ENCODE results near the gene RBKS. TPM values are rescaled to one million over a fixed set of nuclear protein-coding genes. Genes with fewer than 3 reads are reported as not detected.
"Not testable (repeated sequence)": the region's sequence is repeated elsewhere in the genome, so short reads cannot be mapped to it uniquely, and the experiment has no call there.

RBKS gene
- total and polyA plus RNA-seq, 2 of the 13 experiments (the other 11 are each of a cell fraction or from before 2014, with no cell fraction given): 7.7 to 8.3 TPM

- TF ChIP-seq ZNF687 (CRISPR knock-in tag; IDR thresholded peaks at IDR 0.05): peak; percentile 23; the same call in 1 of the 2 replicates
- no peak for TF ChIP-seq TAF15 (IDR thresholded peaks at IDR 0.05; ENCODE audit: low read depth, low read length, poor library complexity, severe bottlenecking)
- no peak for TF ChIP-seq PRDM15 (CRISPR knock-in tag; IDR thresholded peaks at IDR 0.05)
- TF ChIP-seq ZNF577 (CRISPR knock-in tag; IDR thresholded peaks at IDR 0.05; ENCODE audit: borderline replicate concordance, low read depth): no peak
- TF ChIP-seq PAF1 (CRISPR knock-in tag; IDR thresholded peaks at IDR 0.05): no peak
- no peak for TF ChIP-seq ZNF44 (CRISPR knock-in tag; IDR thresholded peaks at IDR 0.05)
Observed at GRCh38 chr2:27751377-27751776, 138.8 kb downstream of the RBKS start (continued).

- FAIRE-seq; in situ Hi-C loops (cut with HindIII; ENCODE audit: extremely low pct_ligation_motif_present, low pct_unique_long_range_greater_than_20kb); H4K20me1 ChIP-seq (ENCODE audit: insufficient read depth, low read length); H2AFZ ChIP-seq (ENCODE audit: low read length); H3K36me3 ChIP-seq (replicated peaks in 1 of 2; ENCODE audit: control insufficient read depth in 1 of 2, insufficient read depth in 2 of 2, low read length in 2 of 2); BruUV-seq (replicated peaks); H3K4me2 ChIP-seq (ENCODE audit: low read depth, low read length); H3K27me3 ChIP-seq (ENCODE audit: control insufficient read depth in 1 of 2, insufficient read depth in 2 of 2, low read length in 2 of 2); CTCF ChIA-PET (ENCODE audit: low intra/inter-chr PET ratio, low total read pairs); intact Hi-C loops (cut with micrococcal nuclease; ENCODE audit: unreplicated experiment); H3K4me3 ChIP-seq (replicated peaks in 1 of 3; ENCODE audit: insufficient read depth in 1 of 3, low read depth in 2 of 3, low read length in 3 of 3); POLR2A ChIA-PET; DNase-seq (ENCODE audit: low spot score); ATAC-seq; H3K9ac ChIP-seq (ENCODE audit: insufficient read depth, low read depth, low read length); H3K27ac ChIP-seq (ENCODE audit: extremely low read length, insufficient read depth, low read length); H3K79me2 ChIP-seq (ENCODE audit: insufficient read depth, low read length): not testable (repeated sequence)
- Histone ChIP-seq H3K9me3 (ENCODE audit: low read length) (peaks cover 14% of the 10 kb centered on the region), H3K4me1 (ENCODE audit: insufficient read depth, low read length) (peaks cover 60% of the 10 kb centered on the region)
- 90% methylated on average over 2 of the region's 2 CpGs for WGBS (ENCODE audit: low lambda C conversion rate)
Observed at GRCh38 chr2:27748803-27749554, 141.2 kb downstream of the RBKS start.

All from HepG2 (cell line).